NCI-H774 (cell line): ENCODE results near the gene EPG5.

ENCODE experiments used
- DNase-seq: peaks from one replicate; lab custom pipeline; 2025; lab: John Stamatoyannopoulos, UW

Gene EPG5

GRCh38 chr18:45920367-45920766 is 46.8 kb downstream of the EPG5 start:
- DNase-seq = peak; percentile 58

GRCh38 chr18:45916302-45916701 is 50.8 kb downstream of the EPG5 start:
- no peak for DNase-seq

- DNase-seq = no peak
These were observed 53.9 kb downstream of the EPG5 start for GRCh38 chr18:45913276-45913675.

DNA sequence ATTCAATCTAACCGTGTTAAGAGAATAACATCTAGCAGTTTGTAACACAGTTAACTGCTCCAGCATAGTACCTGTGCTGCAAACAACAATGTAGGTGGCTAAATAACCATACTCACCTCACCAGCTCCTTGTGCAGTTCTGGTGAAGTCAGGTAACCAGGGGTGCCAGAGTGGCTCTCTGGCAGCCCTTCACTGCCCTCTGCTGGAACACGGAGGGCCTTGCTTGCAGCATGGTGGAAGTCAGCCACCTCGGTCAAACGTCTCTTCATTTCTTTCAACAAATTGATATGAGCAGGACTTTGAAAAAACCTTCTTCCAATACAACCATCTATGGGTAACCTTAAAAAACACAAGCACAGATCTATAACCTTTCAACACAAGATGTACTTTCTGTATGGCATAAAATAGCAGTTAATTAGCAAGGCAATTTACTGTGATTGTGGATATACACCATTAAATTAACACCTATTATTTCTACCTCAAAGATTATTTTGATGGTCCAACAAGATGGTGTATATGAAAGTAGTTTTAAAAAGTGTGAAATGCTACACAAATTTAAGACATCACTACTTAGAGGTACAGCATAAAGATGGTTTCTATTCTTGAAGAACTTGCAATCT is 56.6 kb downstream of the EPG5 start:
- DNase-seq = peak; percentile 5

- no peak for DNase-seq
These were observed 65.4 kb downstream of the EPG5 start for GRCh38 chr18:45901654-45902210.

- DNase-seq = no peak
These were observed 66.5 kb downstream of the EPG5 start for GRCh38 chr18:45900623-45901022.

DNA sequence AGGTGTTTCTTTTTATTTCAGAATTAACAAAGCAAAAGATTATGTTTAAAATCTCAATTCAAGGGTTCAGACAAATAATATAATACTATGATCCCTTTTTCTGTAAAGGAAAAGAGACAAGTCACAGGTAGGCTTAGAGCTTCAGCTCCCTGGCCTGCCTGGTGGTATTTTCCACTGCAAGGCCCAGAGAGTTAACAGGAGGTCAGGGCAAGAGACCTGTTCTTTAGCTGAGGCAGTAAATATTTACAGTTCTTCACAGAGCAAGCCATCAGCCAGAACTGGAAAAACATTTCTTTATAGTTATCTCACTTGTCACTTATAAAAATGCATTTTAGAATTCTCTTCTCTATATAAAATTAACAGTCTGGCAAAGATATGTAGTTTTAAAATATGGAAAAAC is 70.1 kb downstream of the EPG5 start:
- DNase-seq = no peak

- DNase-seq = no peak
These were observed 70.7 kb downstream of the EPG5 start for GRCh38 chr18:45896452-45896851.

DNA sequence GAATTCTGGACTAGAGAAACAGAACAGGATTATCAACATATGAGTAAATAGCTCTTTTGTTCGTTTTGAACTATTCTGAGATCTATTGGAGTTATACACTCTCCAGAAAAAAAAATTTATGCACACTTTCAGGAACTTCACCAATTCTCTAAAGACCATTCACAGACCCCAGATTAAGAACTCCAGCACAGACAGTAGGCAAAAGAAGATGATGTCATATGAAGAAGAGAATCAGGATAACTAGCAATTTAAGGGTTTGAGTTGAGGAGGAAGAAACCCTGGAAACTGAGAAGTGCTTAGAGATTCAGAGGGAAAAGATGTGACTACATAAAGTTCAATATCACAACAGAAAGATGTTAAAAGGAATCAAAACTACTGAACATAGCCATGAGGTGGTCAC is 71.8 kb downstream of the EPG5 start:
- no peak for DNase-seq

GRCh38 chr18:45894818-45895217 is 72.3 kb downstream of the EPG5 start:
- no peak for DNase-seq

DNA sequence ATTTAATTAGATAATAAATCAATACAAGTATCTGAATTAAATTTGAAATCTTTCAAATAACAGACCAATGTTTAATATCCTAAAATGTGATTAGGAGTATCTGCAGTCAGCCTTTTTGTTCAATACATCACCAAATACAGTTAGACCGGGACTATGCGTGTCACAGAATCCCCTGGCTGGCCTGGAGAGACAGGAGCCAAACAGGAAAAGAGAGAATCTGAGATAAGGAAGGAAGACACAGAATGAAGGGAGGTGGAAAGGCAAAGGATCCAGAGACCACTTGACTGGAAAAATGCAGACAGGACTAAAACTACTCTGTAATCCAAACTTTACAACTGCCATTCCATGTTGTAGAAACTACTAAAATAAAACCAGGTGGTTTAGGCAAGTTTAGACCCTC is 75.3 kb downstream of the EPG5 start:
- no peak for DNase-seq

GRCh38 chr18:45890606-45891005 is 76.5 kb downstream of the EPG5 start:
- no peak for DNase-seq

DNA sequence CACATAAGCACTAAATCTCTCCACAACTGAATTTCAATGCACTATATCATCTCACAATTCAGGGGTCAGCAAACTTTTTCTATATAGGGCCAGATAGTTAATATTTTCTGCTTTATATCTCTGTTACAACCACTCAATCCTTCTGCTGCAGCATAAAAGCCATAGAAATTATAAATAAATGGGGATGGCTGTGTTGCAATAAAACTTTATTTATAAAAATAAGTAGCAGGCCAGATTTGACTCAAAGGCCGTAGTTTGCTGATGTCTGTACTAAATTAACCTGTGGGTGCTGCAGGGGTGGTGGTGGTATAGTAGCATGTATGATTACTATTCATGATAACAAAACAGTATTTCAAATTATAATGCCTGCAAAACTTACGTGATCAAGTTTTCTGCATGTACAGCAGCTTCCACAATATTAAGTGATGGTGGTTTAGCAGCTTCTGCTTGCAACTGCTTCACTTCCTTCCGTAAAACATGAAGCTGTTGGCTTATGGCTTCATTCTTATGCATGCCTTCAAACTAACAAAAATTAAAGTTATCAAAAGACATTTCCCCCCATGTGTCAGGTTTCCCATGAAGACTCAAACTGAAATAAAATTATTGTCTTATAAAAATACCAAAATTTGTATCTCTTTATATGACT is 77.6 kb downstream of the EPG5 start:
- no peak for DNase-seq

DNA sequence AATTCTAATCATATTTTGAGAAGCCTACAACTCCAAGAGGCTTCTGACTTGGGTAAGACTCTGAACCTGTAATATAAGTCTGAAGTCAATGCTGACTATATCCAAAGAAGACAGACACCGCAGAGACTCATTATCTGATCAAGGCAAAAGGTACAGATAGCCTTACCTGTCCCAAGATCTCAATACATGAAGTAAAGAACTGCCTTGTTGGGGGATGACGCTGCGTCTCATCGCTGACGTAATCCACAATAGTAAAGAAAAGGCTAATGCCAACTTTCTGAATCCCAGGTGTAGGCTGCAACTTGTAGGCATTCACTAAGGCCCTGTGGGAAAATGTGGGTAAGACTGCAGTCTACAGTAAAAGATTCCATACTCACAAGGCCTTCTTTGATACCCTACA is 79.5 kb downstream of the EPG5 start:
- DNase-seq = no peak

DNA sequence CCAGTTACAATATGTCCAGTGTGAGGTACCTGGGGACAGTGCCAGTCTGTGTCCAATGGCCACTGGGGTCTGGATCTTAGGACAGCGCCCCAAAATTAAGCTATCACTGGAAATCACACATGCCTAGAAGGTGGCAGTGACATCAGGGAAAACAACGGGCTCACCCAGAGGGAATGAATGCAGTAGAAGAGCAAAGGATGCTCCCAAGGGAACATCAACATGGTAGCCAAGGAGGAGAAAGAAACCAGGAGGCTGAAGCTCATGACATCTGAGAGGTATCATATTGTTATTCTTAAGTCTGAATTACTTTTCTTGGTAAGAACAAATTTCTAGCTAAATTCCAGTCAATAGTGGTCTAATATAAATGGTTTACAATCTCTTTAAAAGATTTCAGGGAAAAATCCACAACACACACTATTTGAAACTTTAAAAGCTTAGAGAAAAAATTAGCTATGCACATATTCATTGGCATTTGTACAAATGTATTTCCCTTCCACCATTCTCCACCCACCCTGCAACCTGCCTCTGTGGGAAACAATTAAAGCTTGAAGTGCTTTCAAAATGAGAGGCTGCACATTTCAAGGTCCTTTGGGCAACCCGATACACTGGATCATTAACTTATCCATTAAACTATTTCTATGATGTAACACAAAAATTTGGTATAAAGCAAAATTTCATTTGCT is 86.1 kb downstream of the EPG5 start:
- DNase-seq = no peak

GRCh38 chr18:45879681-45880655 is 87.2 kb downstream of the EPG5 start:
- DNase-seq = peak; percentile 65

GRCh38 chr18:45877403-45877802 is 89.7 kb downstream of the EPG5 start:
- DNase-seq = no peak

DNA sequence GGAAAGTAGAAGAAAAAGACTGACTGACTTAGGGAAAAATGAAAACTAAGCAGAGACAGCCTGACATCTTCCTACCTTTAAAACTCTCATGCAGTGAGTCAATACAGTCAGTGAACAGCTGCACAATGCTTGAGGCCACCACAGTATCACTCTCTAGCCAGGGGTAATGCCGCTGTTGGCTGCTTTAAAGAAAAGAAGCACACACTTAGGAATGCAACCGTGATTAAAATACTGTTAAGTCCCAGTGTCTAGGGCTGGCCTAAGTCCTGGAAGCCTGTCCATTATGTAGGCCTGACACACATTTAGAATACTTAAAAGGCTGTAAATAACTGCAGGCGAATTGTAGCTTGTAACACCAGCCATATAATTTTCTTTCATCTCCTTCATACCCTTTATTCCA is 91.0 kb downstream of the EPG5 start:
- no peak for DNase-seq

GRCh38 chr18:45874491-45875184 is 92.5 kb downstream of the EPG5 start:
- no peak for DNase-seq

GRCh38 chr18:45871431-45872084 is 95.6 kb downstream of the EPG5 start:
- no peak for DNase-seq

DNA sequence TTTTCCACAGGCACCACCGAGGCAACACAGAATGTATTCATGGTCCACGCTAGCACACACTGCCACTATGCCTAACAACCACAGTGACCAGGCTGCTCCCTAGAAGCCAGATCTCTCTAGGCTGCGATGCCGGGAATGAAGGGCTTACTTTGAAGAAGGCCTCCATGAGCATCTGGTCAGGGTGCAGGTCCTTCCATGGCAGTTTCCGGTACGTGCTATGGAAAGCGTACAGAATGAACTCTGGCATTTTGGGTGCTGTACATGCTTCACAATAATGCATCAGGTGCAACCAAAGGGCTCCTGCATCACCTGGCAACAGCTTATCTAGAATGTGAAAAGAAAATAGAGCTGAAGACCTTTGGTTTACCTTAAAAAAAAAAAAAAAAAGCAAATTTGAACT is 96.7 kb downstream of the EPG5 start:
- no peak for DNase-seq
